ENCODE results near the gene A2M. TPM values are rescaled to one million over a fixed set of nuclear protein-coding genes. Genes with fewer than 3 reads are reported as not detected.

The A2M gene
- total RNA-seq, 1 experiment from 2014 or later = 1.9 TPM

GRCh38 chr12:9107542-9107873, 8.2 kb downstream of the A2M start:
- H3K36me3 Mint-ChIP-seq = no peaks in the 10 kb centered on the region
- H3K4me3 Mint-ChIP-seq = no peak overlapping the region
- CTCF ChIA-PET = no interaction called here
- POLR2A ChIA-PET = no interaction called here
- no peak for TF ChIP-seq SMAD3 (CRISPR knock-in tag; IDR thresholded peaks at IDR 0.05; ENCODE audit: borderline replicate concordance)
- TF ChIP-seq ZBTB43 (CRISPR knock-in tag; IDR thresholded peaks at IDR 0.05) = no peak
- DNase-seq (ENCODE audit: low spot score) (no peak), ATAC-seq (no peak)
- H3K27ac Mint-ChIP-seq = no peak overlapping the region
- H3K9me3 Mint-ChIP-seq = no peaks in the 10 kb centered on the region
- H3K27me3 Mint-ChIP-seq (ENCODE audit: low read depth) = no peaks in the 10 kb centered on the region; the same call in 1 of the 2 replicates
- no peaks in the 10 kb centered on the region for H3K4me1 Mint-ChIP-seq

GRCh38 chr12:9106610-9107541, 8.8 kb downstream of the A2M start:
- Mint-ChIP-seq H3K27ac (no peak overlapping the region), H3K4me1 (no peaks in the 10 kb centered on the region), H3K9me3 (no peaks in the 10 kb centered on the region), H3K36me3 (no peaks in the 10 kb centered on the region), H3K27me3 (ENCODE audit: low read depth) (no peaks in the 10 kb centered on the region), H3K4me3 (no peak overlapping the region)
- DNase-seq (ENCODE audit: low spot score) (no peak), ATAC-seq (no peak)
- ChIA-PET CTCF (no interaction called here), POLR2A (no interaction called here)
- no peak for TF ChIP-seq NR3C1 (CRISPR knock-in tag; conservative IDR thresholded peaks at IDR 0.05; ENCODE audit: low read depth)
- TF ChIP-seq SMAD3 (CRISPR knock-in tag; IDR thresholded peaks at IDR 0.05; ENCODE audit: borderline replicate concordance) = no peak
- no peak for TF ChIP-seq ZNF671 (CRISPR knock-in tag; IDR thresholded peaks at IDR 0.05)
- TF ChIP-seq, protein P1, sequence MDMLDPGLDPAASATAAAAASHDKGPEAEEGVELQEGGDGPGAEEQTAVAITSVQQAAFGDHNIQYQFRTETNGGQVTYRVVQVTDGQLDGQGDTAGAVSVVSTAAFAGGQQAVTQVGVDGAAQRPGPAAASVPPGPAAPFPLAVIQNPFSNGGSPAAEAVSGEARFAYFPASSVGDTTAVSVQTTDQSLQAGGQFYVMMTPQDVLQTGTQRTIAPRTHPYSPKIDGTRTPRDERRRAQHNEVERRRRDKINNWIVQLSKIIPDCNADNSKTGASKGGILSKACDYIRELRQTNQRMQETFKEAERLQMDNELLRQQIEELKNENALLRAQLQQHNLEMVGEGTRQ (CRISPR knock-in tag; IDR thresholded peaks at IDR 0.05) = no peak
- TF ChIP-seq AR (CRISPR knock-in tag; IDR thresholded peaks at IDR 0.05) = no peak
- TF ChIP-seq TEAD4 (CRISPR knock-in tag; IDR thresholded peaks at IDR 0.05) = no peak

DNA sequence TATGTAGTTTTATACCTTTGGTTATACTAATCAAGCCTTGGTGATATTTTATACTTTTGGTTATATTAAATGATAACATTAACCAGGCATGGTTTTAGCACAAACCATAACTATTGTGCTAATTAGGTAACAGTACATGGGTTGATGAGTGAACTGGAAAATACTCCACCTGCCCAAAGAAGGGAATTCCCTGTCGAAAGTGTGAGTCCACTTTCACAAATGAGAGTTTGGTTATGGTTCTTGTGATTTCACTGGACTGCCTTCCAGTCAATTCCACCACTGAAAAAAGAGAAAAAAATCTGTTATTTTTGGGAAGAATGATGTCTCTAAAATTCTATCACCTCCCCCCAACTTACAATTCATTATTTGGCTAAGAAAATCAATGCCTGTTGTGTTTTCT, 9.7 kb downstream of the A2M start:
- TF ChIP-seq JAZF1 (CRISPR knock-in tag; IDR thresholded peaks at IDR 0.05) = no peak
- no peak for TF ChIP-seq ARID4B (CRISPR knock-in tag; IDR thresholded peaks at IDR 0.05; ENCODE audit: borderline replicate concordance)
- no peak for TF ChIP-seq ZNF263 (CRISPR knock-in tag; IDR thresholded peaks at IDR 0.05; ENCODE audit: low read depth)
- Mint-ChIP-seq H3K4me3 (no peak overlapping the region), H3K4me1 (no peaks in the 10 kb centered on the region), H3K27ac (no peak overlapping the region), H3K27me3 (ENCODE audit: low read depth) (no peaks in the 10 kb centered on the region), H3K36me3 (no peaks in the 10 kb centered on the region), H3K9me3 (no peaks in the 10 kb centered on the region)
- ATAC-seq (no peak), DNase-seq (ENCODE audit: low spot score) (no peak)
- CTCF ChIA-PET = no interaction called here
- POLR2A ChIA-PET = no interaction called here

Measured in WTC11 (cell line).